Epithelial cell of esophagus (primary cell): ENCODE results near the gene MYH7.

Experiments used
- DNase-seq: peaks from one replicate; pipeline ENCODE4 v3.0.0; 2010; ENCODE audit warnings: low read depth
- H3K4me3 ChIP-seq: 2 replicates; pipeline ENCODE4 v1.5.1; 2011; ENCODE audit warnings: mild to moderate bottlenecking, low read length, control low read depth
- CTCF ChIP-seq: IDR thresholded peaks from 2 replicates; pipeline ENCODE4 v1.5.1; 2011; ENCODE audit warnings: low read depth, mild to moderate bottlenecking, low read length, control low read depth, inconsistent platforms; ENCODE audit not compliant: insufficient read depth; ENCODE audit errors: missing control alignments

MYH7 gene

GRCh38 chr14:23416801-23417200 lies 18.7 kb downstream of the MYH7 start:
- no peak overlapping the region for H3K4me3 ChIP-seq
- no peak for TF ChIP-seq CTCF
- no peak for DNase-seq

- no peak for TF ChIP-seq CTCF
- H3K4me3 ChIP-seq = no peak overlapping the region
- DNase-seq = no peak
Measured at GRCh38 chr14:23415821-23416778, 19.4 kb downstream of the MYH7 start.

- H3K4me3 ChIP-seq = no peak overlapping the region
- DNase-seq = no peak
- TF ChIP-seq CTCF = no peak
Measured at GRCh38 chr14:23414906-23415820, 20.3 kb downstream of the MYH7 start.

- H3K4me3 ChIP-seq = no peak overlapping the region
- no peak for DNase-seq
- TF ChIP-seq CTCF = no peak
Measured at GRCh38 chr14:23414254-23414653, 21.2 kb downstream of the MYH7 start.

GRCh38 chr14:23413681-23414080 lies 21.8 kb downstream of the MYH7 start:
- no peak for TF ChIP-seq CTCF
- DNase-seq = no peak

GRCh38 chr14:23411563-23412525 lies 23.6 kb downstream of the MYH7 start:
- no peak overlapping the region for H3K4me3 ChIP-seq
- DNase-seq = no peak
- TF ChIP-seq CTCF = no peak

More at GRCh38 chr14:23413681-23414080, 21.8 kb downstream of the MYH7 start:
- H3K4me3 ChIP-seq = no peak overlapping the region
